T1000 (cell line): ENCODE measurements around the gene ENPP7.

ENCODE experiments used
- DNase-seq: peaks from one replicate; lab custom pipeline; 2025; ENCODE audit warnings: mixed read lengths; lab: John Stamatoyannopoulos, UW

ENPP7 gene

GRCh38 chr17:79702550-79703236, 28.1 kb upstream of the ENPP7 start:
- no peak for DNase-seq

- DNase-seq: no peak
Measured at GRCh38 chr17:79704691-79705090, 26.1 kb upstream of the ENPP7 start.

DNA sequence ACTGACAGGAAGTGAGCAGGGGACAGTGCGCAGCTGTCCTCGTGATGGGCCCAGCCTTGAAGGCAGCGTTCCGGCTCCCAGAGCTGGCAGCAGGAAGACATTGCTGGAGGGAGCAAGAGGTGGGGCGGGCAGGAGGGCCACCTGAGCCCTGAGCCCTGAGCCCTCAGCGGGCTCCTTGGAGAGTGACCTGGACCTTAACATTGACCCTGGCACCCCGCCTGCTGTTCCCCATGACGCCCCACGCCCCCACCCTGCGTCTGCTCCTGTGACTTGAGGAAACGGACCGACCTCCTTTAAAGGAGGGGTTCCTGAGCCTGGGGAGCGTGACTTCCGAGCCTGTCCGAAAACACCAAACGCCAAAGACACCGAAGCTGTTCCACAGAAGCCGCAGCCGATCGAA, 25.1 kb upstream of the ENPP7 start:
- no peak for DNase-seq

DNA sequence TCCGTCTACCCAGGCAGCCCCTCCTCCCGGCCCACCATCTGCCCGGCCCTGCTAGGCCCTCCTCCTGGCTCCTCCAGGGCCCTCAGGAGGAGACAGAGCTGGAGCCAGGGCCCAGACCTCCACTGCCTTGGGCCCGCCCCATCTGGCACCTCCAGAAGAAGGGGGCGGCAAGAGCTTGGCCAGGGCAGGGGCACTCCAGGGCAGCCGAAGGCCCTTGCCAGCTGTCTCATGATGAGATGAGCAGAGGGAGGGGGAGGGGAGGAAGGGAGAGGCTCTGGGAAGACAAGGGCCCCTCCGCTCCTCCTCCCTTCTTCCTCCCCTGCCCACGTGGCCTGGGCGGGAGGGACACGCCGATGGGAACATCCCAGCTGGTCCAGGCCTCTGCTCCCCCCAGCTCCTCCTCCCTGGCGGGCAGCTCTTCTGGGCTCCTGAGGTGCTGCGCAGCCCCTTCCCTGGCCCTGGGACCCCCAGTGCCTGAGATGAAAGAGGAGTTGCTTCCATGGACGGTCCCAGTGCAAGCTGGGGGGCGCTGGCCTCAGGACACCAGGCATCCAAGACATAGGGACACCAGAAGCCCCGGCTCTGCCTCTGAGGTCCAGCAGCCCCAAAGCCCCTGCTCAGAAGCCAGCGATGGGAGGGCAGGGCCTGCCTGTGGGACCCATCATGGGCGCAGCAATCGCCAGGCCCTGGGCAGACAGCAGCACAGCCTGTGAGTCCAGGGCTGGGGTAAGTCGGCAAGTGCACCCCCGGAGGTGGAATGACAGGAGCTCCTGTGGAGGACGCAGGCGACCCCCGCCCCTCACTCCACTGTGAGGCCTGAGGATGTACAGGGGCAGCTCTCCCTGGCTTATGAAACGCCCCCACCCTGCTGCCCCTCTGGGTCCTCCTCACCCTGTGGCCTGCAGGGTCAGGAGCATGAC, 23.6 kb upstream of the ENPP7 start:
- DNase-seq: no peak

GRCh38 chr17:79707931-79708891, 22.5 kb upstream of the ENPP7 start:
- peak; percentile 14 for DNase-seq

DNA sequence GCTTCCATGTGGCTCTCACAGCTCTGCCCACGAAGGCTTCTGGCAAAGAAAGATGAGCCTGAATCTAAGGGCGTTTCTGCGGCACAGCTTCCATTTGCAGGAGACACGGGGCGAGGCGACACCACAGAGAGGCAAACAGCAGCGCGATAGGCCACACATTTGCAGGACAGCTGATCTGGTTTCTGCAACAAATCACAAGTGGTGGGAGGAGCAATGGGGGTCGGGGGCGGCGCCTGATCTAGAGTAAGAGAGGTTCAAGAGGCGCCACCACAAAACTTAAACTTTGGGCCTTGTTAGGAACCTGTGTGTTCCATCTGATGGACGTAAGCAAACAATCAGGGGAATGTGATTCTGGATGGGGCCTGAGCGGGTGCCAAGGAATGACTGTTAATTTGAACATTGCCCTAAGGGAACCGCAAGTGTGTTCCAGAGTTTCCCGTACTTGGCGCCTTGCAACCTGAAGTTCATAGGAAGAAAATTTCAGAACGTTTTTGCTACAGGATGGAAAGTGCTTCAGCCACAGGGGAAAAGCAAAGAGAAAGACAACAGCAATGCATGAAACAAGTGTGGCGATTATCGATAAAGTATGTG, 18.9 kb upstream of the ENPP7 start:
- DNase-seq: no peak

- DNase-seq: no peak
Measured at GRCh38 chr17:79713391-79713790, 17.4 kb upstream of the ENPP7 start.

GRCh38 chr17:79714176-79715097, 16.3 kb upstream of the ENPP7 start:
- no peak for DNase-seq

DNA sequence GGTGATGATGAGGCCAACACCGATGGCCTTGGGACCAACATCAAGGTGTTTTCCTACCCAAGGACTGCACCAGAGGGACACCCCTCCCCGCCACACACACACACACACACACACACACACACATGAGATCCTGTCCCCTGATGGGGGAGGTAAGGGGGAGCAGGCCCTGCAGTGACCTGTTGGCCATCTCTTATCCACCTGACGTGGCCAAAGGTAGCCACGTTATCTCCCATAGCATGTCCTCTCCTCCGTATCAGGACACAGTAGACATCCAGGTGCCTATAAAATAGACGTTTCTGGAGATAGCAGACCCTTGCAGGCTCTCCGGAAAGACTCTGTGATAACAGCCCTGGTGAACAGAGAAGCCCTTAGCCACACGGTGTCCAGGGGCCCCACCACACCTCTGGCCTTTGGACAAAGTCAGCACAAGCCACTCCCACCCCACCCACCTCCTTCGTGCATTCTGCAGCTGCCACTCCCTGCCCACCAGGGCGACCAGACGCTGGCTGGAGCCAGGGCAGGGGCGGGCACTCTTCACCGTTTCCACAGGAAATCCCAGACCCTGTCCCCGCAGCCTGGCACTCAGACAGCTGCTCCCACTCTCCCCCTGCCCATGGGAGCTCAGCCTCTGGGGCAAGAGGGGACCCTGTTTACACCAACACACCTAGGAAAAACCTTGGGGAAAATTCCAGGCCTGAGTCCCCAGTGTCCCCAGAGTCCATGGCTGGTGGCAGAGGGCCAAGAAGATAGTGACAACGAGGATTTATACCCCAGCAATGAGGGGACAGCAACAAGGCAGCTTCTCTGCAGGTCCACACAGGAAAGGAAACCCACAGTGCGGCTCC, 15.4 kb upstream of the ENPP7 start:
- DNase-seq: no peak

- no peak for DNase-seq
Measured at GRCh38 chr17:79715943-79716797, 14.6 kb upstream of the ENPP7 start.

GRCh38 chr17:79720705-79721292, 9.9 kb upstream of the ENPP7 start:
- DNase-seq: no peak

DNA sequence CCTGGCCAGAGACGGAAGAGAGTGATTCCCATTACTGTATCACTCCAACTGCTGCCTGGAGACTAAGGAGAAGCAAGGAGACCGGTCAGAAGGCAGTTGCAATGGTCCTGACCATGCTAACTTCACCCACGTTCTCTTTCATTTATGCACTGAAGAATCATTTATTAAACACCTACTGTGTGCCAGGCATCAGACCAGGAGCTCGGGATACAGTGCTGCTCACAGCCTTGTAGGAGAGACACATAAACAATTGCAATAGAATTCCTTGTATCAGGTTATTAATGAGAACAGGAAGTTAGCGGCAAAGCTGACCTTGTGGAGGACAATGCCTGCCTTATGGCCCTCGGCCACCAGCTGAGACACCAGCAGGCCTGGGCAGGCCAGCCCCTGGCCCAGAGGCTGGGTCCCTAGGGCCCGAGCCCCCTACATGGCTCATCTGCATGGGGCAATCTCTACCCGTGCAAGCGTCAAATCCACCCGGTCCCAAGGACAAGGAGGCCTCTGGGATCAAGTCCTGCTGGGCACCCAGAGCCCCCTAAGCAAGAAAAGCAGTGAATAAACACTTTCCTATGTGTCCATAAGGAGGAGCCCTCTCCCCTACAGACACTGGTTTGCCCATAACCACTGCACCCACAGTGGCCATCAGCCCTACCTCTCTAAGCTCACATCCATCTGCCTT, 8.6 kb upstream of the ENPP7 start:
- DNase-seq: no peak

DNA sequence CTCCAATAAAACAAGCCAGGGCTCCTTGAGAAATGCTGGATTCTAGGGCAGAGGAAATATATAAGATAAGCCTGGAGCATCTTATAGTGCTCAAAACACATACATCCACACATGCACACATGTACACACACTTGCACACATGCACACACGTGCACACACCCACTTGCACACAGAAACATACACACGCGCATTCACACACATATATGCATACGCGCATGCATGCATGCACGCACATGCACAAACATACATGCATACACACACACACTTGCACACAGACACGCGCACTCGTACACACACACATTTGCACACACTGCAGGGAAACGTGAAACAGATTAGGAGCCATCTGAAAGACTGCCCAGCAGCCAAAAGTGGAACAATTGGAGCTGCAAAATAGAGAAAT, 8.0 kb upstream of the ENPP7 start:
- DNase-seq: no peak

DNA sequence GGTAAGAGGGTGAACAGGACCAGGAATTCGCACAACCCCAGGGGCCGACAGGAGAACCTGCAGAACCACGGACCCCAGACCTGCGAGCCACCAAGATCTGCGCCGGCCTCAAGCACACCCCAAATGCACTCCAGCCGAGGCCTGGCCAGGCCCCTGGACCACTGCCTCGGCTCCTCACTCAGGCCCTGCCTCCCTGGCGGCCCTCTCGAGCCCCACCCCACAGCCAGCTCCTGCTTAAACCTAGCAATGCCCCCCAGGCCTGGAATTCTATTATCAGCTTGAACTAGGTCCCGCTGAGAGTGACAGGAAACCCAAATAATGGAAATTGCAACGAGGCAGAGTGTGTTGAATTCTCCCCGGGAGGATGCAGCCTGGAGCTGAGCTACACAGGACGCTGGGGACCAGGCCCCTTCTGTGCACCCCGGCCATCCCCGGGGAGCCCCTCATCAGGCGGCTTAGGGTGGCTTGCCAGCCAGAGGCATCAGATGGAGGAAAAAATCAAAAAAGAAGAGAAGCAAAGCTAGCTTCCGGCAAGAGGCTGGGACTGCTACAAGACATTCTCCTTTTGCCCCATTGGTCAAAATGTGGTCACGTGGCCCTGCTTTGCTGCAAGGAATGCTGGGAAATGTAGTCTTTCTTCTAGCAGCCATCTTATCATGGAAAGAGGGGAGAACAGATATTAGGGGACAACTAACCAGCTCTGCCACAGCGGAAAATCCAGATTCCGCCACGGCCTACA, 2.4 kb upstream of the ENPP7 start:
- DNase-seq: peak; percentile 71

DNA sequence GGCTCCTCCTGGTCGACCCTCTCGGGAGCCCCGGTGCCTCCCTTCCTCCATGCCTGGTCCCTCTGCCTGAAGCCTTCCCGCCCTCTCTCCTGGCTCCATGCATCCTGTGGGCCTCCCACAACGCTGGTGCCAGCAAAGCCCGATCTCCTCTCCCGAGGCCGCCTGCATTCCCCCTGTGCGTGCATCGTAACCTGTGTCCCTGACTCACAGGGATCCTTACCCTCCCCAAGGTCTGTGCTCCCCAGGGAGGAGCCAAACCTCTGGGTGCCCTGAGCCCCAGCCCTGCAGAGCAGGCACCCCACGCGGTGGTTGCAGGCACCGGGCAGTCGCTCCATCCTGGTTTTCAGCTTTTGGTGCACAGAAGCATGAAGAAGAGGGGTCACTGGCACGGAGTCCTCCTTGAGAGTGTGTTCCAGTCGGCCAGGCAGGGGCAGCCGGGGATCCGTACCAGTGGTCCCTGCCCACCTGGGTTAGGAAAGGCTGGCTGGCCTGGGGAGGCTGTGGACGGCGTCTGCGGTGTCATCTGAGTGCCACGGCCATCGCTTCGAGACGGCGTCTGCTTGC, 1.8 kb upstream of the ENPP7 start:
- no peak for DNase-seq

GRCh38 chr17:79729761-79730160, 982 bp upstream of the ENPP7 start:
- DNase-seq: no peak

DNA sequence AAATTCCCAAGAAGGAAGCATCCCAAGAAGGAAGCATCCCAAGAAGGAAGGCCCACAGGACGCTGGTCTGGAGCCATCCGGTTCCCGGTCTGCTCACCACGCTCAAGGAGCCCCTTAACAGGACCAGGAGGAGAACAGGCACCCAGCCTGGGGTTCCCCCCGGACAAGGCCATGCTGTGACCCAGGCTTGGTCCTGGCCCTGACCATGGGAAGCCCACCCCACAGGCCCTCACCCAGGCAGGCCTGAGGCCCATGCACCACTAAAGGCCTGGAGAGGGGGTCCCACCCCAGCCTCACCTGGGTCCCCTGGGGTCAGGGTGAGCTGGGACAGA, 340 bp upstream of the ENPP7 start:
- DNase-seq: no peak
